Adrenal gland (tissue), 12 donors: ENCODE results near the gene CHMP1A. TPM values are rescaled to one million over a fixed set of nuclear protein-coding genes. Genes with fewer than 3 reads are reported as not detected.
"Not testable (repeated sequence)": the region's sequence is repeated elsewhere in the genome, so short reads cannot be mapped to it uniquely, and the experiment has no call there.

Experiments
- DNase-seq, 7 donors: peaks; one replicate each; pipeline ENCODE4 v3.0.0-alpha.2; 2019 to 2020
- H3K27ac ChIP-seq, 5 donors: fragments of 200-600 bp; sonication (generic) in 4 of 5; 1 replicate in 3 of 5; 2 replicates in 2 of 5; pipeline versions ENCODE4 v1.5.1 to v1.8.0; 2016 to 2020; ENCODE audit warnings: mild to moderate bottlenecking in 1 of 5
- H3K27me3 ChIP-seq: fragments of 200-600 bp; 2 replicates; pipeline ENCODE4 v1.8.0; 2021
- H3K36me3 ChIP-seq, 2 donors: fragments of 200-600 bp; replicated peaks in 1 of 2; 1 replicate in 1 of 2; 2 replicates in 1 of 2; pipeline versions ENCODE4 v1.5.1 to v1.8.0; 2018 to 2022
- H3K4me1 ChIP-seq, 2 donors: fragments of 200-600 bp; replicated peaks in 1 of 2; 1 replicate in 1 of 2; 2 replicates in 1 of 2; pipeline versions ENCODE4 v1.5.1 to v1.8.0; 2018 to 2021
- H3K4me3 ChIP-seq, 4 donors: fragments of 200-600 bp; sonication (generic) in 3 of 4; one replicate each; pipeline ENCODE4 v1.5.1; 2016 to 2018
- H3K9me3 ChIP-seq, 3 donors: fragments of 200-600 bp; sonication (generic) in 1 of 3; replicated peaks in 1 of 3; 1 replicate in 2 of 3; 2 replicates in 1 of 3; pipeline versions ENCODE4 v1.5.1 to v1.8.0; 2016 to 2021
- POLR2A ChIP-seq, 2 donors: fragments of 450-650 bp; IDR thresholded peaks; one replicate each; pipeline ENCODE4 v1.6.1; 2017; ENCODE audit warnings: antibody characterized with exemption in 2 of 2, mild to moderate bottlenecking in 2 of 2, moderate library complexity in 1 of 2
- WGBS, 4 donors: extraction: QIAGEN DNeasy Blood & Tissue Kit in 2 of 4; methylation state at CpG; one replicate each; pipeline versions ENCODE4 v1.1.5 to v1.1.7; 2013 to 2017; 5-methylcytosine and 5-hydroxymethylcytosine counted together
- intact Hi-C, 2 donors: fragments of 100-400 bp; cut with DNase I; formaldehyde crosslinking; loops; one replicate each; pipeline versions ENCODE4 v1.14.1 to v1.15.0; 2022 to 2023
- polyA plus RNA-seq, 3 donors: library from polyadenylated mRNA; stranded (reverse); fragments of 200-250 nt in 2 of 3; fragments of 350-450 nt in 1 of 3; fragmentation: Illumina TruSeq in 1 of 3; extraction: RNeasy Lipid Tissue Mini Kit (QIAGEN cat#74804) in 1 of 3; gene quantifications; one replicate each; pipeline ENCODE4 v1.2.3, GENCODE V29; 2013 to 2014
- total RNA-seq, 9 donors: library from RNA; depleted of rRNA in 4 of 9; stranded (reverse); fragments of >200 nt in 4 of 9; fragments of 120-200 nt in 1 of 9; fragmentation: NEBNext Ultra II Directional in 1 of 9; extraction: Animal tissue kit (Norgen Biotek cat#: 25700) in 1 of 9; gene quantifications; one replicate each; pipeline versions ENCODE4 v1.1.0 to v1.2.4, GENCODE V29; 2013 to 2023
- TF ChIP-seq, protein P1 (sequence below), 6 experiments: fragments of 450-650 bp in 4 of 6; fragments of 200-600 bp in 2 of 6; sonication (generic) in 1 of 6; IDR thresholded peaks; 1 replicate in 5 of 6; 2 replicates in 1 of 6; pipeline versions ENCODE4 v1.5.1 to v1.8.0; 2016 to 2021; ENCODE audit warnings: antibody characterized with exemption in 6 of 6, mild to moderate bottlenecking in 2 of 6, moderate library complexity in 1 of 6
- donor health status: healthy with polysubstance abuse.
- donor health status: Bipolar disorder and iron deficiency.
- donor health status: DM: yes; HTN: yes; CAD: no.
- donor health status: DM: no; HTN: no; CAD: no.
- donor health status: DM: no; HTN: no; CAD: no.
- donor health status: DM: yes; HTN: yes; CAD: no.

Gene CHMP1A
- total and polyA plus RNA-seq, 12 donors, result 32.5 to 100.0 (median 64.6) TPM

DNA sequence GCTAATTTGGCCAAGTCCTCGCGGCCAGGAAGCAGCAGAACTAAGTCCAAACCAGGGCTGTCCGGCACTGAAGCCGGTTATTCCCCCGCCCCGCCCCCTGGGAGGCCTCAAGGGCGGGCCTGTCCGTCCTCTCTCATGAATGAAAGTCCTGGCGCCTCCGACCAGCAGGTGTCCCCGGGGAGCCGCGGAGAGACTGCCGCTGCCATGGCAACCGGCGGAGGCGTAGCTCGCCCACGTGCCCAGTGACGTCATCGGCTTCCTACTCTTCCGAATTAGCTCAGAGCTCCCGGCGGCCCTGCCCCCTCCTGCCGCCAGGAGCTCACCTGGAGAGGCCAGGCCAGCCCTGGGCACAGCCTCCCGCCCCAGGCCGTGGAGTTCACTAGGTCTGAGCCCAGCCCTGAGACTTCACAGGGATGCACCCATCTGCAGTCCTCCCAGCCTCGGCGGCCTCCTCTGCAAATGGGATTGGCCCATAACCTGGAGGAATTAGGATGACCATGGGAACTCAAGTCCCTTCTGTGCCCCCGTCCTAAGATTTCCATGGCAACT lies 42.7 kb upstream of the CHMP1A start:
- WGBS, 4 donors, result 0 to 1% (median 0%) methylated on average over 2 to 30 of the region's 30 CpGs
- no peaks in the 10 kb centered on the region for H3K9me3 ChIP-seq
- peaks cover 0 to 20% of the 10 kb centered on the region in 2 donors for H3K36me3 ChIP-seq
- intact Hi-C loops, result loop anchor here in 1 of 2 donors (10.0 kb wide), 1 partner anchor 165 kb away; no protein-coding TSS in a partner anchor
- H3K4me3 ChIP-seq, result peak overlapping the region in 2 of 4 donors; percentile 50 to 73
- peaks cover 10 to 17% of the 10 kb centered on the region in 2 donors for H3K4me1 ChIP-seq
- no peaks in the 10 kb centered on the region for H3K27me3 ChIP-seq
- H3K27ac ChIP-seq, result peak overlapping the region; percentile 33 to 88 (median 74)
- TF ChIP-seq, protein P1, sequence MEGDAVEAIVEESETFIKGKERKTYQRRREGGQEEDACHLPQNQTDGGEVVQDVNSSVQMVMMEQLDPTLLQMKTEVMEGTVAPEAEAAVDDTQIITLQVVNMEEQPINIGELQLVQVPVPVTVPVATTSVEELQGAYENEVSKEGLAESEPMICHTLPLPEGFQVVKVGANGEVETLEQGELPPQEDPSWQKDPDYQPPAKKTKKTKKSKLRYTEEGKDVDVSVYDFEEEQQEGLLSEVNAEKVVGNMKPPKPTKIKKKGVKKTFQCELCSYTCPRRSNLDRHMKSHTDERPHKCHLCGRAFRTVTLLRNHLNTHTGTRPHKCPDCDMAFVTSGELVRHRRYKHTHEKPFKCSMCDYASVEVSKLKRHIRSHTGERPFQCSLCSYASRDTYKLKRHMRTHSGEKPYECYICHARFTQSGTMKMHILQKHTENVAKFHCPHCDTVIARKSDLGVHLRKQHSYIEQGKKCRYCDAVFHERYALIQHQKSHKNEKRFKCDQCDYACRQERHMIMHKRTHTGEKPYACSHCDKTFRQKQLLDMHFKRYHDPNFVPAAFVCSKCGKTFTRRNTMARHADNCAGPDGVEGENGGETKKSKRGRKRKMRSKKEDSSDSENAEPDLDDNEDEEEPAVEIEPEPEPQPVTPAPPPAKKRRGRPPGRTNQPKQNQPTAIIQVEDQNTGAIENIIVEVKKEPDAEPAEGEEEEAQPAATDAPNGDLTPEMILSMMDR (IDR thresholded peaks at IDR 0.05), result peak; percentile 56 to 91 (median 86)
- TF ChIP-seq POLR2A (IDR thresholded peaks at IDR 0.05), result no peak
- DNase-seq, result peak; percentile 99 to 100 (median 100)

DNA sequence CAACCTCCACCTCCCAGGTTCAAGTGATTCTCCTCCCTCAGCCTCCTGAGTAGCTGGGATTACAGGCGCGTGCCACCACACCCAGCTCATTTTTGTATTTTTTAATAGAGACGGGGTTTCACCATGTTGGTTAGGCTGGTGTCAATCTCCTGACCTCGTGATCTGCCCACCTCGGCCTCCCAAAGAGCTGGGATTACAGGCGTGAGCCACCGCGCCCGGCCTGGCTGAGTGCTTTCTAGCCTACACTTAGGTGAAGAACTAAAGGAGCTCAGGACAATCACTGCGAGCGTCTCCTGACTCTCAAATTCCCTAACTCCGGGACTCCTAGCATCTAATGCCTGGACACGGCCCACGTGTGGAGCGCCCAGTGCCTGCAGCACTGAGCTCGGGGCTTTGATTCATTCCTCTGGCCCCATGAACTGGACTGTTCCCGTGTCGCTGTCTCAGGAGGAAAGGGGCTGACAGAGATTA lies 42.2 kb upstream of the CHMP1A start:
- 55 to 79% (median 58%) methylated on average over 11 to 18 of the region's 18 CpGs for WGBS, 4 donors
- H3K4me3 ChIP-seq, result not testable (repeated sequence)
- intact Hi-C loops, result loop anchor here in 1 of 2 donors (10.0 kb wide), 1 partner anchor 165 kb away; no protein-coding TSS in a partner anchor

DNA sequence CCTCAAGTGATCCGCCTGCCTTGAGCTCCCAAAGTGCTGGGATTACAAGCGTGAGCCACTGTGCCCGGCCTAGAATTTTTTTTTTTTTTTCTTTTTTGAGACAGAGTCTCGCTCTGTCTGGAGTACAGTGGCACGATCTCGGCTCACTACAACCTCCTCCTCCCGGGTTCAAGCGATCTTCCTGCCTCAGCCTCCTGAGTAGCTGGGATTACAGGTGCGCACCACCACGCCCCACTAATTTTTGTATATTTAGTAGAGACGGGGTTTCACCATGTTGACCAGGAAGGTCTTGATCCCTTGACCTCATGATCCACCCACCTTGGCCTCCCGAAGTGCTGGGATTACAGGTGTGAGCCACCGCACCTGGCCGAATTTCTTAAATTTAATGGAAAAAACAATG lies 41.2 kb upstream of the CHMP1A start:
- H3K36me3 ChIP-seq, result peaks cover 0 to 32% of the 10 kb centered on the region in 2 donors
- H3K4me3 ChIP-seq, H3K27ac ChIP-seq, H3K27me3 ChIP-seq, intact Hi-C loops, H3K9me3 ChIP-seq: not testable (repeated sequence)
- H3K4me1 ChIP-seq, result peaks cover 10 to 17% of the 10 kb centered on the region in 2 donors
- WGBS, 4 donors, result 93 to 98% (median 97%) methylated on average over 14 of the region's 14 CpGs
- peak in 1 of 7 donors; percentile 54 for DNase-seq

More for the DNA sequence above, 42.2 kb upstream of the CHMP1A start:
- Histone ChIP-seq H3K36me3 (peaks cover 0 to 23% of the 10 kb centered on the region in 2 donors), H3K4me1 (peaks cover 10 to 17% of the 10 kb centered on the region in 2 donors), H3K27ac (peak overlapping the region in 2 of 5 donors; percentile 88)
- not testable (repeated sequence) for DNase-seq, H3K27me3 ChIP-seq, H3K9me3 ChIP-seq

DNA sequence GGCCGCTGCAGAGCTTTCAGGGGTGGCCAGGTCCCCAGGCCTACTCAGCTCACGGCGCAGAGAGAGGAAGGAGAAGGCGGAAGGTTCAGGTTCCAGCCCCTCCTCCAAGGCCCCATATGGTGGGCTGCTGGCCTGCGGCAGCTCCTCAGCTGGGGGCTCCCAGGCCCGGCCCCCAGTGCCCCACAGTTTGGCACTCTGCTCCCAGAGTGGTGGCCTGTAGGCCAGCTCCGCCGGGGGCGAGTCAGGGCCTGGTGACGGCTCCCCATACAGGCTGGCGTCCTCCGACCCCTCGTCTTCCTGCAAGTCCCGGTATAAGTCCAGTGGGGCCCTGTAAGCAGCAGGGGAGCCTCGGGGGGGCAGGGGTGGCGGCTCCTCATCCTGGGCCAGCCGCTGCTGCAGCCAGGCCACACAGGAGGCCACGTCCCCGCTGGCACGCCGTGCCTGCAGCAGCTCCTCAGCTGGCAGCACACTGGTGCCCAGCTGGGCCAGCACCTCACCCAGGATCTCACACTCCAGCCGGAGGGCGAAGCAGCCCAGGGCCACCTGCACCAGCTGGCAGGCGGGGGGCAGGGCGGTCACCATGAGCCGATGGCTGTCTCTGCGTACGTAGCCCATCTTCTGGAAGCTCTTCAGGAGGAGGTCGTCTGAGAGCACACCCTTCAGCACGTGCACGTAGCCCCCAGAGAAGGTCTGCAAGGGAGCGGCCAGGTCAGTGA lies 40.3 kb upstream of the CHMP1A start:
- Histone ChIP-seq H3K27ac (no peak overlapping the region), H3K27me3 (no peaks in the 10 kb centered on the region), H3K9me3 (no peaks in the 10 kb centered on the region), H3K36me3 (peaks cover 0 to 41% of the 10 kb centered on the region in 2 donors), H3K4me1 (peaks cover 10 to 17% of the 10 kb centered on the region in 2 donors), H3K4me3 (no peak overlapping the region)
- DNase-seq, result peak in 2 of 7 donors; percentile 49 to 59
- TF ChIP-seq, protein P1 (IDR thresholded peaks at IDR 0.05), result no peak
- no peak for TF ChIP-seq POLR2A (IDR thresholded peaks at IDR 0.05)
- intact Hi-C loops, result no loop called here
- WGBS, 4 donors, result 85 to 91% (median 88%) methylated on average over 12 to 32 of the region's 32 CpGs

DNA sequence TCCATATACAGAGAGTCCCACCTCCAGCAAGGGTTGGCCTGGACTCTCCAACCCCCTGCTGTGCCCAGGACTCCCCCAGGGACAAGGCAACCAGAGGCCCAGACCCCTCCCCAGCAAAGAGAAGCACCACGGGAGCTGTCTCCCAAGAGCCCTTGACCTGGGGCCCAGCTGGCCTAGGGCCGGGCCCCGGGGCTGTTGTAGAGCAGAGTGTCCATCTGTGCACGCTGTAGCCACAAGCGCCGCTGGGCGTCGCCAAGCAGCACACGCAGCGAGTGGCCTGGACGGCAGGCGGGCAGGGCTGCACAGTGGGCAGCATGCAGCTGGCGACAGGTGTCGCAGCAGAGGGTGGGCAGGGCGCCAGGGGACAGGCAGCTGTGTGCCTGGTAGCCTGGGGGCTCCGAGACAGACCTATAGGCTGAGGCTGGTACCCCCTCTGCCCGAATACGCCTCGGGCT lies 39.7 kb upstream of the CHMP1A start:
- H3K9me3 ChIP-seq, result no peaks in the 10 kb centered on the region
- peaks cover 10 to 17% of the 10 kb centered on the region in 2 donors for H3K4me1 ChIP-seq
- no peaks in the 10 kb centered on the region for H3K27me3 ChIP-seq
- peaks cover 0 to 45% of the 10 kb centered on the region in 2 donors for H3K36me3 ChIP-seq
- intact Hi-C loops, result no loop called here
- TF ChIP-seq, protein P1 (IDR thresholded peaks at IDR 0.05), result no peak
- no peak for TF ChIP-seq POLR2A (IDR thresholded peaks at IDR 0.05)
- WGBS, 4 donors, result 70 to 89% (median 83%) methylated on average over 14 to 19 of the region's 19 CpGs
- peak in 3 of 7 donors; percentile 29 to 63 (median 47) for DNase-seq
- H3K4me3 ChIP-seq, result no peak overlapping the region
- H3K27ac ChIP-seq, result no peak overlapping the region
